Measurements from ENCODE around the gene WAC.

- TF ChIP-seq, protein P1, sequence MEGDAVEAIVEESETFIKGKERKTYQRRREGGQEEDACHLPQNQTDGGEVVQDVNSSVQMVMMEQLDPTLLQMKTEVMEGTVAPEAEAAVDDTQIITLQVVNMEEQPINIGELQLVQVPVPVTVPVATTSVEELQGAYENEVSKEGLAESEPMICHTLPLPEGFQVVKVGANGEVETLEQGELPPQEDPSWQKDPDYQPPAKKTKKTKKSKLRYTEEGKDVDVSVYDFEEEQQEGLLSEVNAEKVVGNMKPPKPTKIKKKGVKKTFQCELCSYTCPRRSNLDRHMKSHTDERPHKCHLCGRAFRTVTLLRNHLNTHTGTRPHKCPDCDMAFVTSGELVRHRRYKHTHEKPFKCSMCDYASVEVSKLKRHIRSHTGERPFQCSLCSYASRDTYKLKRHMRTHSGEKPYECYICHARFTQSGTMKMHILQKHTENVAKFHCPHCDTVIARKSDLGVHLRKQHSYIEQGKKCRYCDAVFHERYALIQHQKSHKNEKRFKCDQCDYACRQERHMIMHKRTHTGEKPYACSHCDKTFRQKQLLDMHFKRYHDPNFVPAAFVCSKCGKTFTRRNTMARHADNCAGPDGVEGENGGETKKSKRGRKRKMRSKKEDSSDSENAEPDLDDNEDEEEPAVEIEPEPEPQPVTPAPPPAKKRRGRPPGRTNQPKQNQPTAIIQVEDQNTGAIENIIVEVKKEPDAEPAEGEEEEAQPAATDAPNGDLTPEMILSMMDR (IDR thresholded peaks at IDR 0.05; ENCODE audit: low read depth, low read length) = no peak
- TF ChIP-seq, protein P2, sequence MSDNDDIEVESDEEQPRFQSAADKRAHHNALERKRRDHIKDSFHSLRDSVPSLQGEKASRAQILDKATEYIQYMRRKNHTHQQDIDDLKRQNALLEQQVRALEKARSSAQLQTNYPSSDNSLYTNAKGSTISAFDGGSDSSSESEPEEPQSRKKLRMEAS (IDR thresholded peaks at IDR 0.05; ENCODE audit: low read depth, low read length) = no peak
These were observed 23.6 kb upstream of the WAC start for GRCh38 chr10:28509286-28509685.
